ENCODE measurements around the gene SLC44A5.

The SLC44A5 gene

DNA sequence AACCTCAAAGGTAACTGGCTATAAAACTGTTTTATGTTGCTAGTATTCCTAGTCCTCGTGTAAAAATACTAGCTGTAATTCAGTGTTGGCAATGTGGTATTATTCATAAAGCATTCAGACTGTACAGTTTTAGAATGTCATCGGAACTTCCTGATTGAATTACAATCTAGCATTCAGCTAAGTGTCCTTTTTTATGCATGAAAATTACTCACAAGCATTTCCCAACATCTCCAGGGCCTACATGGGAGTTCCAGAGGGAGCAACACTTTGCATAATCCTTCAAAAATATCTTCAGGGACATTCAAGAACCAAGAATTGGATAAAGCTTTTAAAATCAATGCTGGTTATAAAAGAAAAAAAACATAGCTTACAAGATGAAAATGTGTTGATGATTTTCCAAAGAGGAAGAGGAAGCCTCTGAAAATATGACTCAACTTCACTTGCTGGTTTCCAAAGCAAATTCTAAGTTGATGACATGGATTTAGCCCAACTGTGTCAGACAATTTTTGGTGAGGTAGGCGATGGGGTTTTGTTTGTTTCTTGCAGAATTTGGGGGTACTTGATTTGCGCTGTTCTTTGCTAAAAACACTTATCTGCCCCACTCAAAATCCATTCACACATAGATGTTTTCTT lies 137.8 kb downstream of the SLC44A5 start:
- H3K4me3 ChIP-seq (ENCODE audit: low read depth, low read length) = no peak overlapping the region
- TF ChIP-seq POLR2A (IDR thresholded peaks at IDR 0.05; ENCODE audit: extremely low read depth, insufficient read length) (no peak), MAX (IDR thresholded peaks at IDR 0.05; ENCODE audit: low read depth, low read length) (no peak), MYC (IDR thresholded peaks at IDR 0.05; ENCODE audit: low read depth, low read length) (no peak)
- TF ChIP-seq, protein P1, sequence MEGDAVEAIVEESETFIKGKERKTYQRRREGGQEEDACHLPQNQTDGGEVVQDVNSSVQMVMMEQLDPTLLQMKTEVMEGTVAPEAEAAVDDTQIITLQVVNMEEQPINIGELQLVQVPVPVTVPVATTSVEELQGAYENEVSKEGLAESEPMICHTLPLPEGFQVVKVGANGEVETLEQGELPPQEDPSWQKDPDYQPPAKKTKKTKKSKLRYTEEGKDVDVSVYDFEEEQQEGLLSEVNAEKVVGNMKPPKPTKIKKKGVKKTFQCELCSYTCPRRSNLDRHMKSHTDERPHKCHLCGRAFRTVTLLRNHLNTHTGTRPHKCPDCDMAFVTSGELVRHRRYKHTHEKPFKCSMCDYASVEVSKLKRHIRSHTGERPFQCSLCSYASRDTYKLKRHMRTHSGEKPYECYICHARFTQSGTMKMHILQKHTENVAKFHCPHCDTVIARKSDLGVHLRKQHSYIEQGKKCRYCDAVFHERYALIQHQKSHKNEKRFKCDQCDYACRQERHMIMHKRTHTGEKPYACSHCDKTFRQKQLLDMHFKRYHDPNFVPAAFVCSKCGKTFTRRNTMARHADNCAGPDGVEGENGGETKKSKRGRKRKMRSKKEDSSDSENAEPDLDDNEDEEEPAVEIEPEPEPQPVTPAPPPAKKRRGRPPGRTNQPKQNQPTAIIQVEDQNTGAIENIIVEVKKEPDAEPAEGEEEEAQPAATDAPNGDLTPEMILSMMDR (IDR thresholded peaks at IDR 0.05; ENCODE audit: low read depth, low read length) = no peak
- DNase-seq (ENCODE audit: low read depth) = no peak

GRCh38 chr1:75472089-75472970 lies 138.6 kb downstream of the SLC44A5 start:
- H3K4me3 ChIP-seq (ENCODE audit: low read depth, low read length) = no peak overlapping the region
- DNase-seq (ENCODE audit: low read depth) = no peak
- TF ChIP-seq MAX (IDR thresholded peaks at IDR 0.05; ENCODE audit: low read depth, low read length) (no peak), POLR2A (IDR thresholded peaks at IDR 0.05; ENCODE audit: extremely low read depth, insufficient read length) (no peak), MYC (IDR thresholded peaks at IDR 0.05; ENCODE audit: low read depth, low read length) (no peak)
- TF ChIP-seq, protein P1 (IDR thresholded peaks at IDR 0.05; ENCODE audit: low read depth, low read length) = no peak

DNA sequence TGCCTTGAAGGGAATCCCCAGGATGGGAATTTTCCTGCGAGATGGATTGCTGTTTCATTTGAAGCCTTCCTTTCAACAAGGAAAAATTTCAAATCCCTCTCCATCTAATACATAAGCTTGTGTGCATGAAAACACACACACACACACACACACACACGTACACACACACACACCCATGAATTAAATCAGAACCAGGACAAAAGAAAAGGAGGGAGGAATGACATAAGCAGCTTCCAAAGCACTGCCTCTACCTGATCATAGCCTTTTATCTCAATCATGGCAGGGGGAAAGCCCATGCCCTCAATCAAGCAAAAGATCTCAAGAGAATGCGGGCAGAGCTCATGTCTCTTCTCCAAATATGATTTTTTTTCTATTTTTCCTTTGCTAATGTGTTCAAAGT lies 139.7 kb downstream of the SLC44A5 start:
- DNase-seq (ENCODE audit: low read depth) = no peak
- H3K4me3 ChIP-seq (ENCODE audit: low read depth, low read length) = no peak overlapping the region
- TF ChIP-seq MYC (IDR thresholded peaks at IDR 0.05; ENCODE audit: low read depth, low read length) (no peak), POLR2A (IDR thresholded peaks at IDR 0.05; ENCODE audit: extremely low read depth, insufficient read length) (no peak), MAX (IDR thresholded peaks at IDR 0.05; ENCODE audit: low read depth, low read length) (no peak)
- TF ChIP-seq, protein P1 (IDR thresholded peaks at IDR 0.05; ENCODE audit: low read depth, low read length) = no peak

DNA sequence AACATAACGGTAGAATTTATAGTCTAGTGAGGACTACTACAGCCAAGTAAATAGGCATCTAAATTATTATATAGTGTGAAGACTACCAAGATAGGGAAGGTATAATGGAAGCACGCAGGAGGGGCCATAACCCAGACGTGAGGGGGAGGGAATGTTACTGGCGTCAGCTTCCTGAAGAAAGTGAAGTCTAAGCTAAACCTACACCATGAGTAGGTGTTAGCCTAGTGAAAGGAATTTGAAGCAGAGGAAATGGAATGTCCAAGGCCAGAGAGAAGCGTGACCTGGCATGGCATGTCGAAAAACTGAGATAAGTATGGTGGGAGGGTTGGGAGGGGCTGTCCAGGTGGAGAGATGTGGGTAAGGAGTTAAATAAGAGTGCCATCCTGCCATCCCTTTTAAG lies 140.5 kb downstream of the SLC44A5 start:
- no peak overlapping the region for H3K4me3 ChIP-seq (ENCODE audit: low read depth, low read length)

DNA sequence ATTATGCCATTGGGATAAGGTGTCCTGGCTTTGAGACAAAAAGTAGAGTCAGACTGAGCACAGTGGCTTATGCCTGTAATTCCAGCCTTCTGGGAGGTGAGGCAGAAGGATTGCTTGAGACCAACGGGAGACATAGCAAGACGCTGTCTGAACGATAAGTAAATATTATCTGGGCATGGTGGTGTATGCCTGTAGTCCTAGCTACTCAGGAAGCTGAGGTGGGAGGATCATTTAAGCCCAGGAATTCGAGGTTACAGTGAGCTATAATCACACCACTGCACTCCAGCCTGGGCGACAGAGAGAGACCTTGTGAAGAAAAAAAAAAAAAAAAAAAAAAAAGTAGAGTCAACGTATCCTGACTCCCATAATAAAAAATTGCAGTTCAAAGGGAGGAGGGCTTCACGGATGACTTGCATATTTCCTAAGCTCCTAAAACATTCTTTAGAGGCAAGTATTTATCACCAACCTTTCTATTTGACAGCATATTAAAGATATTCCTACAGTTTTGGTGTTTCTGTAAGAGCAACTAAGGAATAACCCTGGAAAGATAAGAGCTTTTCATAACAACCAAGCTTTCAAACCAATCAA lies 141.2 kb downstream of the SLC44A5 start:
- TF ChIP-seq MYC (IDR thresholded peaks at IDR 0.05; ENCODE audit: low read depth, low read length) (no peak), POLR2A (IDR thresholded peaks at IDR 0.05; ENCODE audit: extremely low read depth, insufficient read length) (no peak), MAX (IDR thresholded peaks at IDR 0.05; ENCODE audit: low read depth, low read length) (no peak)
- TF ChIP-seq, protein P1 (IDR thresholded peaks at IDR 0.05; ENCODE audit: low read depth, low read length) = no peak
- no peak for DNase-seq (ENCODE audit: low read depth)
- no peak overlapping the region for H3K4me3 ChIP-seq (ENCODE audit: low read depth, low read length)

More for the DNA sequence above, 140.5 kb downstream of the SLC44A5 start:
- no peak for DNase-seq (ENCODE audit: low read depth)
- TF ChIP-seq POLR2A (IDR thresholded peaks at IDR 0.05; ENCODE audit: extremely low read depth, insufficient read length) (no peak), MAX (IDR thresholded peaks at IDR 0.05; ENCODE audit: low read depth, low read length) (no peak), MYC (IDR thresholded peaks at IDR 0.05; ENCODE audit: low read depth, low read length) (no peak)
- TF ChIP-seq, protein P1 (IDR thresholded peaks at IDR 0.05; ENCODE audit: low read depth, low read length) = no peak
